Upper lobe of left lung (tissue), 6 donors: Measurements from ENCODE around the gene DNAH3. TPM values are rescaled to one million over a fixed set of nuclear protein-coding genes. Genes with fewer than 3 reads are reported as not detected.

Source experiments
- ATAC-seq, 2 donors: fragments of 200-7000 bp; cut with Tn5 transposase; one replicate each; pipeline ENCODE4 v1.9.1; 2022; ENCODE audit warnings: mild to moderate bottlenecking in 2 of 2, moderate library complexity in 2 of 2; ENCODE audit not compliant: low FRiP score in 2 of 2
- DNase-seq, 2 donors: peaks; one replicate each; pipeline ENCODE4 v3.0.0-alpha.2; 2019 to 2020
- H3K27ac ChIP-seq, 4 donors: fragments of 200-600 bp; sonication (generic); one replicate each; pipeline ENCODE4 v1.5.1; 2016 to 2019
- H3K27me3 ChIP-seq, 4 donors: fragments of 200-600 bp; sonication (generic); one replicate each; pipeline ENCODE4 v1.5.1; 2017 to 2019
- H3K36me3 ChIP-seq, 4 donors: fragments of 200-600 bp; sonication (generic); one replicate each; pipeline ENCODE4 v1.5.1; 2016 to 2019
- H3K4me1 ChIP-seq, 4 donors: fragments of 200-600 bp; sonication (generic); one replicate each; pipeline ENCODE4 v1.5.1; 2018 to 2019
- H3K4me3 ChIP-seq, 4 donors: fragments of 200-600 bp; sonication (generic); one replicate each; pipeline ENCODE4 v1.5.1; 2017 to 2019; ENCODE audit warnings: mild to moderate bottlenecking in 2 of 4, moderate library complexity in 1 of 4
- H3K9me3 ChIP-seq, 4 donors: fragments of 200-600 bp; sonication (generic); one replicate each; pipeline ENCODE4 v1.5.1; 2018 to 2019
- EP300 ChIP-seq, 4 donors: sonication (generic); formaldehyde crosslinking; IDR thresholded peaks; one replicate each; pipeline ENCODE4 v1.5.1; 2017; ENCODE audit warnings: antibody characterized with exemption in 4 of 4, control low read depth in 2 of 4
- POLR2A ChIP-seq, 4 donors: fragments of 450-650 bp; IDR thresholded peaks; one replicate each; pipeline ENCODE4 v1.5.1; 2016 to 2017; ENCODE audit warnings: antibody characterized with exemption in 4 of 4, mild to moderate bottlenecking in 2 of 4
- POLR2AphosphoS5 ChIP-seq, 2 donors: sonication (generic); formaldehyde crosslinking; IDR thresholded peaks; one replicate each; pipeline ENCODE4 v1.5.1; 2017; ENCODE audit warnings: antibody characterized with exemption in 2 of 2
- WGBS, 2 donors: methylation state at CpG; one replicate each; pipeline ENCODE4 v1.1.5; 2017 to 2018; 5-methylcytosine and 5-hydroxymethylcytosine counted together
- total RNA-seq, 6 donors: library from RNA; depleted of rRNA in 4 of 6; stranded (reverse); fragments of >200 nt in 4 of 6; gene quantifications; one replicate each; pipeline versions ENCODE4 v1.1.0 to v1.2.1, GENCODE V29; 2016 to 2021
- TF ChIP-seq, protein P1 (sequence below), 6 experiments: fragments of 450-650 bp in 4 of 6; fragments of 200-600 bp in 2 of 6; sonication (generic) in 2 of 6; IDR thresholded peaks; one replicate each; pipeline ENCODE4 v1.5.1; 2016 to 2019; ENCODE audit warnings: antibody characterized with exemption in 6 of 6
- donor health status: DM: no; HTN: no; CAD: no; lungs with moderate emphysema.
- donor health status: DM: no; HTN: yes; CAD: no; lungs with severe emphysema.

Gene DNAH3
- total RNA-seq, 6 donors from 2014 or later, result 0.23 to 48.1 (median 4.8) TPM

- H3K27me3 ChIP-seq, result no peaks in the 10 kb centered on the region
- no peak for ATAC-seq
- no peak for DNase-seq
- no peaks in the 10 kb centered on the region for H3K9me3 ChIP-seq
- 46 to 51% methylated on average over 2 of the region's 2 CpGs for WGBS, 2 donors
- H3K4me1 ChIP-seq, result peaks cover 0 to 5% (median 0%) of the 10 kb centered on the region in 4 donors
- TF ChIP-seq POLR2AphosphoS5 (IDR thresholded peaks at IDR 0.05), result no peak
- TF ChIP-seq, protein P1, sequence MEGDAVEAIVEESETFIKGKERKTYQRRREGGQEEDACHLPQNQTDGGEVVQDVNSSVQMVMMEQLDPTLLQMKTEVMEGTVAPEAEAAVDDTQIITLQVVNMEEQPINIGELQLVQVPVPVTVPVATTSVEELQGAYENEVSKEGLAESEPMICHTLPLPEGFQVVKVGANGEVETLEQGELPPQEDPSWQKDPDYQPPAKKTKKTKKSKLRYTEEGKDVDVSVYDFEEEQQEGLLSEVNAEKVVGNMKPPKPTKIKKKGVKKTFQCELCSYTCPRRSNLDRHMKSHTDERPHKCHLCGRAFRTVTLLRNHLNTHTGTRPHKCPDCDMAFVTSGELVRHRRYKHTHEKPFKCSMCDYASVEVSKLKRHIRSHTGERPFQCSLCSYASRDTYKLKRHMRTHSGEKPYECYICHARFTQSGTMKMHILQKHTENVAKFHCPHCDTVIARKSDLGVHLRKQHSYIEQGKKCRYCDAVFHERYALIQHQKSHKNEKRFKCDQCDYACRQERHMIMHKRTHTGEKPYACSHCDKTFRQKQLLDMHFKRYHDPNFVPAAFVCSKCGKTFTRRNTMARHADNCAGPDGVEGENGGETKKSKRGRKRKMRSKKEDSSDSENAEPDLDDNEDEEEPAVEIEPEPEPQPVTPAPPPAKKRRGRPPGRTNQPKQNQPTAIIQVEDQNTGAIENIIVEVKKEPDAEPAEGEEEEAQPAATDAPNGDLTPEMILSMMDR (IDR thresholded peaks at IDR 0.05), result no peak
- TF ChIP-seq EP300 (IDR thresholded peaks at IDR 0.05), result no peak
- TF ChIP-seq POLR2A (IDR thresholded peaks at IDR 0.05), result no peak
- H3K27ac ChIP-seq, result no peak overlapping the region
- H3K4me3 ChIP-seq, result no peak overlapping the region
- H3K36me3 ChIP-seq, result no peaks in the 10 kb centered on the region
Observed at GRCh38 chr16:21092951-21093350, 57.7 kb downstream of the DNAH3 start.

DNA sequence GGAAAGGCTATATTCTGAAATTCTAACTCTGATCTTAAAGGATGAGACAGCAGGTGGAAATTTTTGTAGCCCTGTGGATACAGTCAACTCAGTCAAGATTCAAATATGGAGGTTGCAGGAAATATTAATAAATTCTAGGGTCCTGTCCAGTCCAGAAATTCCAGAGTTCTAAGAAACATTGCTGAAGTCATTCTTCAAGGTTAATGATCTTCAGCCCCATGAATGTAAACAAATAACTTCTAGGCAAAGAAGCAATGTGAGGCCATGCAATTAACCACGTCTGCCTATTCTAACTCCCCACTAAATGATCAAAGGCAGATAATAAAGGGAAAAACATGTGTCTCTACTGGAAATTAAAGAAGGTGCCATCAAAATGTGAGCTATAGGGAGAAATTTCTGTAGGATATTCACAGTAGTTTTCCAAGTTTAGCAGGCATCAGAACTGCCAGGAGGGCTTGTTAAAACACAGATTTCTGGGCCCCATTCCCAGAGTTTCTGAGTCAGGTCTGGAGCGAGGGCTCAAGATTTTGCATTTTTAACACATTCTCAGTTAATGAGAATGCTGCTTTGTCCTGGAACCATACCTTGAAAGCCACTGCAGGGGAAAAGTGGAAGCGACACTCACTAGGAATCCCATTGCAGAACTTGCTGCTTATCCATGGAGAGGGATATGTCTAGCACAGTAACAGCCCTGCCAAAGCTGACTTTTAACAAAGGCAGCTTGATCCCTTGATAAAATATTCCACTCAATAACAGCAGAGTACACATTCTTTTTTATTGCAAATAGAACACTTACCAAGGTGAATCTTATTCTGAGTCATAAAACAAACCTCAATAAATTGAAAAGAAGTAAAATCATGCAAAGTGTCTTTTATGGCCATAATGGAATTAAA, 61.8 kb downstream of the DNAH3 start:
- H3K27ac ChIP-seq, result no peak overlapping the region
- no peak for DNase-seq
- WGBS, 2 donors, result 55 to 64% methylated on average over 3 of the region's 3 CpGs
- H3K36me3 ChIP-seq, result no peaks in the 10 kb centered on the region
- H3K4me3 ChIP-seq, result no peak overlapping the region
- peaks cover 0 to 5% (median 0%) of the 10 kb centered on the region in 4 donors for H3K4me1 ChIP-seq
- no peaks in the 10 kb centered on the region for H3K9me3 ChIP-seq
- H3K27me3 ChIP-seq, result no peaks in the 10 kb centered on the region
- no peak for TF ChIP-seq POLR2AphosphoS5 (IDR thresholded peaks at IDR 0.05)
- TF ChIP-seq, protein P1 (IDR thresholded peaks at IDR 0.05), result no peak
- no peak for TF ChIP-seq EP300 (IDR thresholded peaks at IDR 0.05)
- TF ChIP-seq POLR2A (IDR thresholded peaks at IDR 0.05), result no peak
- ATAC-seq, result no peak

- no peaks in the 10 kb centered on the region for H3K27me3 ChIP-seq
- H3K27ac ChIP-seq, result no peak overlapping the region
- no peak for ATAC-seq
- H3K9me3 ChIP-seq, result no peaks in the 10 kb centered on the region
- H3K36me3 ChIP-seq, result no peaks in the 10 kb centered on the region
- peaks cover 0 to 5% (median 0%) of the 10 kb centered on the region in 4 donors for H3K4me1 ChIP-seq
- no peak for DNase-seq
- 71 to 73% methylated on average over 3 of the region's 3 CpGs for WGBS, 2 donors
- no peak overlapping the region for H3K4me3 ChIP-seq
- TF ChIP-seq POLR2AphosphoS5 (IDR thresholded peaks at IDR 0.05), result no peak
- TF ChIP-seq, protein P1 (IDR thresholded peaks at IDR 0.05), result no peak
- no peak for TF ChIP-seq EP300 (IDR thresholded peaks at IDR 0.05)
- no peak for TF ChIP-seq POLR2A (IDR thresholded peaks at IDR 0.05)
Observed at GRCh38 chr16:21088143-21088542, 62.5 kb downstream of the DNAH3 start.

DNA sequence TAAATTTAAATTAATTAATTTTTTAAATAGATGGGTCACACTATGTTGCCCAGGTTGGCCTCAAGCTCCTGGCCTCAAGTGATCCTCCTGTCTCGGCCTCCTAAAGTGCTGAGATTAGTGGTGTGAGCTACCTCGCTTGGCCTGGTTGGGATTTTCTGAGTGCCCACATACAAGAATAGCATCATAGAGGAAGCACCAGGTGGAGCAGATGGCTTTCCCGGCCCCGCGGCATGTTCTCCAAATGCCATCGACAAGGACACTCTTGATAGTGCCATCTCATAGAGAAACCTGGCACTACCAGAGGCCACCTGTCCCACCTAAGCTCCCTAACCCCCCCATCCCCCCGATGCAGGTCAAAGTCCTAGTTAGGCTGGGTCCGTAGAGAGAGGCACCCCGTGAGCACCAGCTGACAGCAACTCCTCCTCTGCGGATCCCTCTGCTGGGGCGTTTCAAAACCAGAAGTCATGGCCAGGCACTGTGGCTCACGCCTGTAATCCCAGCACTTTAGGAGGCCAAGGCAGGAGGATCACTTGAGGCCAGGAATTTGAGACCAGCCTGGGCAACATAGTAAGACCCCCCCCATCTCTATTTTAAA, 65.9 kb downstream of the DNAH3 start:
- WGBS, 2 donors, result 92 to 94% methylated on average over 9 to 12 of the region's 12 CpGs
- TF ChIP-seq POLR2AphosphoS5 (IDR thresholded peaks at IDR 0.05), result no peak
- no peak for TF ChIP-seq EP300 (IDR thresholded peaks at IDR 0.05)
- TF ChIP-seq POLR2A (IDR thresholded peaks at IDR 0.05), result no peak
- TF ChIP-seq, protein P1 (IDR thresholded peaks at IDR 0.05), result no peak
- H3K27ac ChIP-seq, result no peak overlapping the region

More for the DNA sequence above, 65.9 kb downstream of the DNAH3 start:
- H3K4me3 ChIP-seq, result no peak overlapping the region
- no peaks in the 10 kb centered on the region for H3K36me3 ChIP-seq
- H3K27me3 ChIP-seq, result no peaks in the 10 kb centered on the region
- H3K4me1 ChIP-seq, result peaks cover 0 to 5% (median 0%) of the 10 kb centered on the region in 4 donors
- no peaks in the 10 kb centered on the region for H3K9me3 ChIP-seq
- ATAC-seq, result no peak
- no peak for DNase-seq
